GM12865 (cell line): ENCODE data around the gene RPLP2.

Source experiments
- DNase-seq: peaks from one replicate; pipeline ENCODE4 v3.0.0; 2010; ENCODE audit warnings: low read depth
- H3K4me3 ChIP-seq: 2 replicates; pipeline ENCODE4 v1.5.1; 2011; ENCODE audit warnings: mild to moderate bottlenecking, low read depth, low read length, control low read depth
- CTCF ChIP-seq: IDR thresholded peaks from 2 replicates; pipeline ENCODE4 v1.5.1; 2011; ENCODE audit warnings: low read length, control low read depth, low read depth, inconsistent platforms; ENCODE audit not compliant: insufficient read depth; ENCODE audit errors: missing control alignments

Gene RPLP2

GRCh38 chr11:827146-827896, 17.6 kb downstream of the RPLP2 start:
- TF ChIP-seq CTCF: no peak
- DNase-seq: peak; percentile 86
- H3K4me3 ChIP-seq: peak overlapping the region; percentile 75

- peak within 1 kb of the TSS; percentile 75 for H3K4me3 ChIP-seq
- DNase-seq: peak; percentile 62
- no peak for TF ChIP-seq CTCF
Observed at GRCh38 chr11:827897-828192, 18.1 kb downstream of the RPLP2 start, which contains the start of gene CRACR2B. Gene CRACR2B (plus strand): TSS chr11:827919. CDS start chr11:828608, 689 bp downstream.

- H3K4me3 ChIP-seq: no peak overlapping the region
Observed at GRCh38 chr11:828506-829175, 18.9 kb downstream of the RPLP2 start.

GRCh38 chr11:829176-829846, 19.5 kb downstream of the RPLP2 start:
- no peak for DNase-seq
- no peak for TF ChIP-seq CTCF
- H3K4me3 ChIP-seq: peak overlapping the region; percentile 16; the same call in 1 of the 2 replicates

More at GRCh38 chr11:828506-829175, 18.9 kb downstream of the RPLP2 start:
- no peak for TF ChIP-seq CTCF
- DNase-seq: no peak

GRCh38 chr11:829847-830294, 20.1 kb downstream of the RPLP2 start:
- DNase-seq: no peak
- TF ChIP-seq CTCF: no peak
- peak overlapping the region; percentile 16; the same call in 1 of the 2 replicates for H3K4me3 ChIP-seq

GRCh38 chr11:830295-831117, 20.7 kb downstream of the RPLP2 start:
- peak overlapping the region; percentile 16; the same call in 1 of the 2 replicates for H3K4me3 ChIP-seq
- TF ChIP-seq CTCF: no peak
- peak; percentile 66 for DNase-seq
